HCT116 (cell line): ENCODE measurements around the gene CCDC148.

Source experiments
- ATF3 ChIP-seq: IDR thresholded peaks from 2 replicates; pipeline ENCODE4 v1.6.1; 2012
- CBX3 ChIP-seq: IDR thresholded peaks from 2 replicates; pipeline ENCODE4 v1.6.1; 2012; ENCODE audit warnings: low read depth
- EGR1 ChIP-seq: IDR thresholded peaks from 2 replicates; pipeline ENCODE4 v1.6.1; 2012; ENCODE audit warnings: low read depth
- JUND ChIP-seq: IDR thresholded peaks from 2 replicates; pipeline ENCODE4 v1.6.1; 2012
- MAX ChIP-seq: IDR thresholded peaks from 2 replicates; pipeline ENCODE4 v1.6.1; 2012
- POLR2A ChIP-seq: IDR thresholded peaks from 2 replicates; pipeline ENCODE4 v1.7.0; 2011; ENCODE audit warnings: borderline replicate concordance; ENCODE audit not compliant: insufficient read depth, insufficient read length; ENCODE audit errors: extremely low read depth
- POLR2AphosphoS5 ChIP-seq: IDR thresholded peaks from 2 replicates; pipeline ENCODE4 v1.6.1; 2011; ENCODE audit warnings: mild to moderate bottlenecking, low read depth, low read length, moderate library complexity
- RAD21 ChIP-seq: IDR thresholded peaks from 2 replicates; pipeline ENCODE4 v1.6.1; 2012; ENCODE audit warnings: low read depth, mild to moderate bottlenecking
- SIN3A ChIP-seq: IDR thresholded peaks from 2 replicates; pipeline ENCODE4 v1.6.1; 2012; ENCODE audit warnings: low read depth
- TCF7L2 ChIP-seq: IDR thresholded peaks from 2 replicates; pipeline ENCODE4 v1.7.0; 2011; ENCODE audit warnings: borderline replicate concordance, inconsistent platforms; ENCODE audit not compliant: insufficient read depth, insufficient read length; ENCODE audit errors: extremely low read depth
- YY1 ChIP-seq: IDR thresholded peaks from 2 replicates; pipeline ENCODE4 v1.6.1; 2011; ENCODE audit warnings: low read length, low read depth, moderate library complexity, mild to moderate bottlenecking; ENCODE audit not compliant: insufficient replicate concordance; ENCODE audit errors: extremely low read depth
- ZBTB33 ChIP-seq: IDR thresholded peaks from 2 replicates; pipeline ENCODE4 v1.6.1; 2011; ENCODE audit warnings: mild to moderate bottlenecking, low read length, moderate library complexity; ENCODE audit not compliant: insufficient replicate concordance; ENCODE audit errors: extremely low read depth
- TF ChIP-seq, protein P1 (sequence below), 3 experiments: fragments of 200-600 bp in 1 of 3; sonication (generic) in 1 of 3; IDR thresholded peaks in 2 of 3; conservative IDR thresholded peaks in 1 of 3; 2 replicates each; pipeline ENCODE4 v1.5.1; 2012 to 2017; ENCODE audit warnings: low read depth in 2 of 3, low read length in 2 of 3, antibody characterized with exemption in 1 of 3, borderline replicate concordance in 1 of 3, control low read depth in 1 of 3, mild to moderate bottlenecking in 1 of 3, mixed read lengths in 1 of 3, mixed run types in 1 of 3, moderate library complexity in 1 of 3; ENCODE audit not compliant: insufficient read depth in 1 of 3
- TF ChIP-seq, protein P2 (sequence below): IDR thresholded peaks from 2 replicates; pipeline ENCODE4 v1.6.1; 2012; ENCODE audit warnings: low read depth

DNA sequence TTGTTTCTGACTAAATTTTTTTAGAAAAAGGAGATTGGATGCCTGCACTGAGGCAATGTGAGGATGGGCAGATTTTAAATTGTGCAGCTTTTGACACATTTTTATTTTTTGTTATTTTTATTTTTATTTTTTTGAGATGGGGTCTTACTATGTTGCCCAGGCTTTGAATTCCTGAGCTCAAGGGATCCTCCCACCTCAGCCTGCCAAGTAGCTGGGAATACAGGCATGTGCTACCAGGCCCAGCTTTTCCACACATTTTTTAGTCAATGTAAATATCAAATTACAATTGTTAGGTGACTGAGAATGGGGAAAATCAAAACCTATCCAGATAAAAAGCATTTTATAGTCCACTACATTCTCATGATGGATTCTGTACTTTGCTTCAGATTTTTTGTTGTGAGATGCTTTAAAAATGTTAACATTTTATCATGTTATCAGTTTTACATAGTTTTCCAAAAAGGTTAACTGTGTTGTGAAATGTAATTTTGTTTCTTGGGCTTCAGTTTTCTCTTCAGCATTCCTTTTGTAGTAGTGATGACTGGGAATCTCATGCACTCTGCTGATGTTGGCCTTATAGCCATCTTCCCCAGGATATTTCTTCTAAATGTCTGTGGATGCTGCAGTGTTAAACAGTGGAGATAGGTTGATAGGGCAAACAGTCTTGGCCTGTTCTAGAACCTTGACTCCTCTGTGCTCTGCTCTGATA lies 41.6 kb upstream of the CCDC148 start:
- TF ChIP-seq, protein P1, sequence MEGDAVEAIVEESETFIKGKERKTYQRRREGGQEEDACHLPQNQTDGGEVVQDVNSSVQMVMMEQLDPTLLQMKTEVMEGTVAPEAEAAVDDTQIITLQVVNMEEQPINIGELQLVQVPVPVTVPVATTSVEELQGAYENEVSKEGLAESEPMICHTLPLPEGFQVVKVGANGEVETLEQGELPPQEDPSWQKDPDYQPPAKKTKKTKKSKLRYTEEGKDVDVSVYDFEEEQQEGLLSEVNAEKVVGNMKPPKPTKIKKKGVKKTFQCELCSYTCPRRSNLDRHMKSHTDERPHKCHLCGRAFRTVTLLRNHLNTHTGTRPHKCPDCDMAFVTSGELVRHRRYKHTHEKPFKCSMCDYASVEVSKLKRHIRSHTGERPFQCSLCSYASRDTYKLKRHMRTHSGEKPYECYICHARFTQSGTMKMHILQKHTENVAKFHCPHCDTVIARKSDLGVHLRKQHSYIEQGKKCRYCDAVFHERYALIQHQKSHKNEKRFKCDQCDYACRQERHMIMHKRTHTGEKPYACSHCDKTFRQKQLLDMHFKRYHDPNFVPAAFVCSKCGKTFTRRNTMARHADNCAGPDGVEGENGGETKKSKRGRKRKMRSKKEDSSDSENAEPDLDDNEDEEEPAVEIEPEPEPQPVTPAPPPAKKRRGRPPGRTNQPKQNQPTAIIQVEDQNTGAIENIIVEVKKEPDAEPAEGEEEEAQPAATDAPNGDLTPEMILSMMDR (IDR thresholded peaks at IDR 0.05 in 2 of 3, conservative IDR thresholded peaks at IDR 0.05 in 1 of 3; ENCODE audit: borderline replicate concordance in 1 of 3, insufficient read depth in 1 of 3, low read depth in 2 of 3, low read length in 2 of 3) = no peak
- TF ChIP-seq POLR2A (no peak), JUND (no peak), YY1 (no peak), CBX3 (no peak), POLR2AphosphoS5 (no peak), RAD21 (no peak), TCF7L2 (no peak), EGR1 (no peak), ZBTB33 (no peak), ATF3 (no peak), MAX (no peak), SIN3A (no peak)
- TF ChIP-seq, protein P2, sequence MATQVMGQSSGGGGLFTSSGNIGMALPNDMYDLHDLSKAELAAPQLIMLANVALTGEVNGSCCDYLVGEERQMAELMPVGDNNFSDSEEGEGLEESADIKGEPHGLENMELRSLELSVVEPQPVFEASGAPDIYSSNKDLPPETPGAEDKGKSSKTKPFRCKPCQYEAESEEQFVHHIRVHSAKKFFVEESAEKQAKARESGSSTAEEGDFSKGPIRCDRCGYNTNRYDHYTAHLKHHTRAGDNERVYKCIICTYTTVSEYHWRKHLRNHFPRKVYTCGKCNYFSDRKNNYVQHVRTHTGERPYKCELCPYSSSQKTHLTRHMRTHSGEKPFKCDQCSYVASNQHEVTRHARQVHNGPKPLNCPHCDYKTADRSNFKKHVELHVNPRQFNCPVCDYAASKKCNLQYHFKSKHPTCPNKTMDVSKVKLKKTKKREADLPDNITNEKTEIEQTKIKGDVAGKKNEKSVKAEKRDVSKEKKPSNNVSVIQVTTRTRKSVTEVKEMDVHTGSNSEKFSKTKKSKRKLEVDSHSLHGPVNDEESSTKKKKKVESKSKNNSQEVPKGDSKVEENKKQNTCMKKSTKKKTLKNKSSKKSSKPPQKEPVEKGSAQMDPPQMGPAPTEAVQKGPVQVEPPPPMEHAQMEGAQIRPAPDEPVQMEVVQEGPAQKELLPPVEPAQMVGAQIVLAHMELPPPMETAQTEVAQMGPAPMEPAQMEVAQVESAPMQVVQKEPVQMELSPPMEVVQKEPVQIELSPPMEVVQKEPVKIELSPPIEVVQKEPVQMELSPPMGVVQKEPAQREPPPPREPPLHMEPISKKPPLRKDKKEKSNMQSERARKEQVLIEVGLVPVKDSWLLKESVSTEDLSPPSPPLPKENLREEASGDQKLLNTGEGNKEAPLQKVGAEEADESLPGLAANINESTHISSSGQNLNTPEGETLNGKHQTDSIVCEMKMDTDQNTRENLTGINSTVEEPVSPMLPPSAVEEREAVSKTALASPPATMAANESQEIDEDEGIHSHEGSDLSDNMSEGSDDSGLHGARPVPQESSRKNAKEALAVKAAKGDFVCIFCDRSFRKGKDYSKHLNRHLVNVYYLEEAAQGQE = no peak
